ENCODE results near the gene CHMP5. TPM values are rescaled to one million over a fixed set of nuclear protein-coding genes. Genes with fewer than 3 reads are reported as not detected.

CHMP5 gene
- total RNA-seq, 1 experiment from 2014 or later = 61.8 TPM

DNA sequence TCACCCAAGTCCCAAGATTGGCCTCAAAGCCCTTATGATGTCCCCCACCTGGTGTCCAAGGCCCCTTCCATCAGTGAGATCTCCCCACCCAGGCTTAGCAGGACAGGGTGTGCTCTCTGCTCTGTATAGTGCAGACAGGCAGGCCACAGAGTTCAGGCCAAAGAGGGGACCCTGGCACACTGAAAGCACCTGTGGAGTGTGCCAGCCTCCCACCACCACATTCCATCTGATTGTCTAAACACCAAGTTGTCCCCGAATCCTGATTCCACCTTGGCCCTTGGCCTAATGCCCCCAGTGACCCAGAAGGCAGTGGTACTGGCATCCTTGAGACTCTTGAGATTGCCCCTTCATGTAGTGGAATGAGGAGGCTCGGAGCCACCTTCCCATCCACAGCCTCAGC is 19.5 kb upstream of the CHMP5 start:
- H3K9ac ChIP-seq (ENCODE audit: low read length) = no peak overlapping the region
- no peaks in the 10 kb centered on the region for H4K20me1 ChIP-seq (ENCODE audit: insufficient read depth)
- H3K27me3 ChIP-seq (ENCODE audit: insufficient read depth, low read length) = no peaks in the 10 kb centered on the region
- no peak overlapping the region for H3K4me2 ChIP-seq (ENCODE audit: low read length)
- BruUV-seq (replicated peaks) = no TSS peak
- H3K27ac ChIP-seq (ENCODE audit: low read depth, low read length) = no peak overlapping the region
- DNase-seq (ENCODE audit: low read depth, low spot score) (no peak), ATAC-seq (no peak)
- H2AFZ ChIP-seq (ENCODE audit: low read depth, low read length, poor library complexity, severe bottlenecking) = no peak overlapping the region
- ChIA-PET POLR2A (no interaction called here), CTCF (no interaction called here), RAD21 (ENCODE audit: low non-redundant PET in 1 of 2, low total read pairs in 2 of 2, uncharacterized antibody in 2 of 2, unreplicated experiment in 2 of 2) (no interaction called here)
- H3K4me3 ChIP-seq (replicated peaks in 1 of 2; ENCODE audit: low read depth in 1 of 2, low read length in 2 of 2) = no peak overlapping the region
- H3K4me1 ChIP-seq (ENCODE audit: control insufficient read depth in 1 of 2, insufficient read depth in 2 of 2, low read length in 2 of 2) = no peaks in the 10 kb centered on the region
- no peaks in the 10 kb centered on the region for H3K9me3 ChIP-seq (ENCODE audit: control insufficient read depth in 1 of 2, insufficient read depth in 1 of 2, low read depth in 1 of 2, low read length in 2 of 2)
- no peaks in the 10 kb centered on the region for H3K79me2 ChIP-seq (ENCODE audit: insufficient read depth, low read length)
- no peak for TF ChIP-seq CEBPB (IDR thresholded peaks at IDR 0.05; ENCODE audit: low read depth)
- TF ChIP-seq EZH2 (IDR thresholded peaks at IDR 0.05) = no peak
- no peak for TF ChIP-seq CBX3 (IDR thresholded peaks at IDR 0.05; ENCODE audit: low read depth)
- no peak for TF ChIP-seq SP1 (IDR thresholded peaks at IDR 0.05; ENCODE audit: low read depth)
- TF ChIP-seq, protein P1, sequence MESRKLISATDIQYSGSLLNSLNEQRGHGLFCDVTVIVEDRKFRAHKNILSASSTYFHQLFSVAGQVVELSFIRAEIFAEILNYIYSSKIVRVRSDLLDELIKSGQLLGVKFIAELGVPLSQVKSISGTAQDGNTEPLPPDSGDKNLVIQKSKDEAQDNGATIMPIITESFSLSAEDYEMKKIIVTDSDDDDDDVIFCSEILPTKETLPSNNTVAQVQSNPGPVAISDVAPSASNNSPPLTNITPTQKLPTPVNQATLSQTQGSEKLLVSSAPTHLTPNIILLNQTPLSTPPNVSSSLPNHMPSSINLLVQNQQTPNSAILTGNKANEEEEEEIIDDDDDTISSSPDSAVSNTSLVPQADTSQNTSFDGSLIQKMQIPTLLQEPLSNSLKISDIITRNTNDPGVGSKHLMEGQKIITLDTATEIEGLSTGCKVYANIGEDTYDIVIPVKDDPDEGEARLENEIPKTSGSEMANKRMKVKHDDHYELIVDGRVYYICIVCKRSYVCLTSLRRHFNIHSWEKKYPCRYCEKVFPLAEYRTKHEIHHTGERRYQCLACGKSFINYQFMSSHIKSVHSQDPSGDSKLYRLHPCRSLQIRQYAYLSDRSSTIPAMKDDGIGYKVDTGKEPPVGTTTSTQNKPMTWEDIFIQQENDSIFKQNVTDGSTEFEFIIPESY (IDR thresholded peaks at IDR 0.05; ENCODE audit: extremely low read depth, insufficient replicate concordance, low read length) = no peak
- TF ChIP-seq, protein P2, sequence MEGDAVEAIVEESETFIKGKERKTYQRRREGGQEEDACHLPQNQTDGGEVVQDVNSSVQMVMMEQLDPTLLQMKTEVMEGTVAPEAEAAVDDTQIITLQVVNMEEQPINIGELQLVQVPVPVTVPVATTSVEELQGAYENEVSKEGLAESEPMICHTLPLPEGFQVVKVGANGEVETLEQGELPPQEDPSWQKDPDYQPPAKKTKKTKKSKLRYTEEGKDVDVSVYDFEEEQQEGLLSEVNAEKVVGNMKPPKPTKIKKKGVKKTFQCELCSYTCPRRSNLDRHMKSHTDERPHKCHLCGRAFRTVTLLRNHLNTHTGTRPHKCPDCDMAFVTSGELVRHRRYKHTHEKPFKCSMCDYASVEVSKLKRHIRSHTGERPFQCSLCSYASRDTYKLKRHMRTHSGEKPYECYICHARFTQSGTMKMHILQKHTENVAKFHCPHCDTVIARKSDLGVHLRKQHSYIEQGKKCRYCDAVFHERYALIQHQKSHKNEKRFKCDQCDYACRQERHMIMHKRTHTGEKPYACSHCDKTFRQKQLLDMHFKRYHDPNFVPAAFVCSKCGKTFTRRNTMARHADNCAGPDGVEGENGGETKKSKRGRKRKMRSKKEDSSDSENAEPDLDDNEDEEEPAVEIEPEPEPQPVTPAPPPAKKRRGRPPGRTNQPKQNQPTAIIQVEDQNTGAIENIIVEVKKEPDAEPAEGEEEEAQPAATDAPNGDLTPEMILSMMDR (IDR thresholded peaks at IDR 0.05 in 2 of 3, conservative IDR thresholded peaks at IDR 0.05 in 1 of 3; ENCODE audit: borderline replicate concordance in 1 of 3, insufficient read depth in 1 of 3, low read depth in 2 of 3, low read length in 2 of 3) = no peak
- TF ChIP-seq, protein P3, sequence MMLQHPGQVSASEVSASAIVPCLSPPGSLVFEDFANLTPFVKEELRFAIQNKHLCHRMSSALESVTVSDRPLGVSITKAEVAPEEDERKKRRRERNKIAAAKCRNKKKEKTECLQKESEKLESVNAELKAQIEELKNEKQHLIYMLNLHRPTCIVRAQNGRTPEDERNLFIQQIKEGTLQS (IDR thresholded peaks at IDR 0.05) = no peak
- TF ChIP-seq EZH2phosphoT487 (IDR thresholded peaks at IDR 0.05; ENCODE audit: borderline replicate concordance) = no peak
- TF ChIP-seq ZNF274 (IDR thresholded peaks at IDR 0.05; ENCODE audit: low read depth, low read length) = no peak
- TF ChIP-seq POLR2A (IDR thresholded peaks at IDR 0.05; ENCODE audit: borderline replicate concordance, extremely low read depth, insufficient read depth, insufficient read length) = no peak
- no peak for TF ChIP-seq FOSL1 (IDR thresholded peaks at IDR 0.05; ENCODE audit: low read depth)
- TF ChIP-seq, protein P4, sequence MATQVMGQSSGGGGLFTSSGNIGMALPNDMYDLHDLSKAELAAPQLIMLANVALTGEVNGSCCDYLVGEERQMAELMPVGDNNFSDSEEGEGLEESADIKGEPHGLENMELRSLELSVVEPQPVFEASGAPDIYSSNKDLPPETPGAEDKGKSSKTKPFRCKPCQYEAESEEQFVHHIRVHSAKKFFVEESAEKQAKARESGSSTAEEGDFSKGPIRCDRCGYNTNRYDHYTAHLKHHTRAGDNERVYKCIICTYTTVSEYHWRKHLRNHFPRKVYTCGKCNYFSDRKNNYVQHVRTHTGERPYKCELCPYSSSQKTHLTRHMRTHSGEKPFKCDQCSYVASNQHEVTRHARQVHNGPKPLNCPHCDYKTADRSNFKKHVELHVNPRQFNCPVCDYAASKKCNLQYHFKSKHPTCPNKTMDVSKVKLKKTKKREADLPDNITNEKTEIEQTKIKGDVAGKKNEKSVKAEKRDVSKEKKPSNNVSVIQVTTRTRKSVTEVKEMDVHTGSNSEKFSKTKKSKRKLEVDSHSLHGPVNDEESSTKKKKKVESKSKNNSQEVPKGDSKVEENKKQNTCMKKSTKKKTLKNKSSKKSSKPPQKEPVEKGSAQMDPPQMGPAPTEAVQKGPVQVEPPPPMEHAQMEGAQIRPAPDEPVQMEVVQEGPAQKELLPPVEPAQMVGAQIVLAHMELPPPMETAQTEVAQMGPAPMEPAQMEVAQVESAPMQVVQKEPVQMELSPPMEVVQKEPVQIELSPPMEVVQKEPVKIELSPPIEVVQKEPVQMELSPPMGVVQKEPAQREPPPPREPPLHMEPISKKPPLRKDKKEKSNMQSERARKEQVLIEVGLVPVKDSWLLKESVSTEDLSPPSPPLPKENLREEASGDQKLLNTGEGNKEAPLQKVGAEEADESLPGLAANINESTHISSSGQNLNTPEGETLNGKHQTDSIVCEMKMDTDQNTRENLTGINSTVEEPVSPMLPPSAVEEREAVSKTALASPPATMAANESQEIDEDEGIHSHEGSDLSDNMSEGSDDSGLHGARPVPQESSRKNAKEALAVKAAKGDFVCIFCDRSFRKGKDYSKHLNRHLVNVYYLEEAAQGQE (IDR thresholded peaks at IDR 0.05; ENCODE audit: low read depth) = no peak
- no peak for TF ChIP-seq YY1 (IDR thresholded peaks at IDR 0.05; ENCODE audit: extremely low read depth, insufficient replicate concordance, low read depth, low read length)
- no peak for TF ChIP-seq POLR2AphosphoS5 (IDR thresholded peaks at IDR 0.05; ENCODE audit: low read depth, low read length)
- TF ChIP-seq SRF (IDR thresholded peaks at IDR 0.05; ENCODE audit: low read depth) = no peak
- no peaks in the 10 kb centered on the region for H3K36me3 ChIP-seq (ENCODE audit: control insufficient read depth in 1 of 2, insufficient read depth in 2 of 2, low read length in 2 of 2)
- intact Hi-C loops (cut with micrococcal nuclease) = no loop called here
- no peaks in the 10 kb centered on the region for H3K9me2 ChIP-seq (ENCODE audit: insufficient read depth)

Data from HCT116 (cell line).